GM21825 (cell line): Measurements from ENCODE around the gene NDUFC1.
A peak's percentile ranks its signal among the peaks of the same experiment; 100 is the strongest.
"Not testable (repeated sequence)": the region's sequence is repeated elsewhere in the genome, so short reads cannot be mapped to it uniquely, and the experiment has no call there.

Experiments
- ATAC-seq: cut with Tn5 transposase; IDR thresholded peaks from one replicate; pipeline ENCODE4 v1.9.1; 2021; ENCODE audit warnings: mild to moderate bottlenecking, moderate library complexity; ENCODE audit not compliant: unreplicated experiment

The NDUFC1 gene

DNA sequence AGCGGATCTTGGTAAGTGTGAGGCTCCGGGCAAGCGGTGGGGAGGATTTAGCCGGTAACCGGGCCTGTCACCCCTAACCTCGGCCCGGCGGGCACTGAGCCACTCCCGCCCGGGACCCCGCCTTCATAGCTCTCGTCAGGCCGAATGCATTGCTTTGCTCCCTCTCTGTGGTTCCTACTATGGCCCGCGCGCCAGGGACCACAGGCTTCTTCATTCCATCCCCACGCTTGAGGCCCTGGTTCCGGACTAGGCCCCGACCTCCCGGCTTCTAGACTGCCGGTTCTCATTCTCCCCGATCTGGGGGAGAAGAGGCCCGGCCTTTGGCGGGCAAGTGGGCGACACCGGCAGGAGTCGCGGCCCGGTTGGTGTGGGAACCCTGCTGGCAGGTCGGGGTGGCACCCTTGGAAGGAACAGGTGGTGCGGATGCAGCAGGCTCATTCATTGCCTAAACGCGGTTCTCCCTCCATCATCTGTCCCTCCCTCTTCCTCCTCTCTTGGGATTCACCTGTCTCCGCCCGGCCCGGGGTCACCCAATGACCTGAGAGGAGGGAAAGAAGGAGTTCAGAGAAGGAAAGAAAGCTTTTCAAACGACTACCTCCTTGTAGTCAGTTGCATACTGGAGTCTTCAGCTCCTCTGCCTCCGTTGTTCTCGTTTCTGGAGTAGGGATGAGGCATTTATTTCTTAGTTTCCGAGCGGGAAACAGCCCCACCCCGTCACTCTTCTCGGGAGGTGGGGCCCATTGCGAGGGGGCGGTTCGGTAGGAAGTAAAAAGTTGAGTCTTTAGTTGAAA lies at the start of gene NDUFC1:
TSS of gene NDUFC1 (minus strand) at position 657 of the 791 bp plus-strand sequence. CDS start 6,679 bp downstream, outside the sequence.
- peak; percentile 44 for ATAC-seq

DNA sequence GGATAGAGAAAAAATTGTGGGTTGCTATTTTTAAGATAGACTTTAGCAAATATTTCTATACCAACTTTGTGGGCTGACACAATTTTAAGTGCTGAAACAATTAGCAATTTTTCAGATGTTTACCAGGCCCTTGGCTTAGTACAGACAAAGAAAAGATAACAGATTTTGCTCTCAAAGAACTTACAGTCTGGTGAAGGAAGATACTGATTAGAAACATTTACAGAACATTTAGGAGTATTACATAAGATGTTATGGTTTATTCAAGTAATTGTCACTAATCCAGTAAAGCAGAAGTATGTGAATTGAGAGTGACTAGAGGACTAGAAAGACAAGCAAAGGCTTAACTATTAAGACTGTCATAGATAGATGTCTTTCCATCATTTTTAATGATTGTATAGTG lies 35.3 kb upstream of the NDUFC1 start:
- ATAC-seq, result no peak

DNA sequence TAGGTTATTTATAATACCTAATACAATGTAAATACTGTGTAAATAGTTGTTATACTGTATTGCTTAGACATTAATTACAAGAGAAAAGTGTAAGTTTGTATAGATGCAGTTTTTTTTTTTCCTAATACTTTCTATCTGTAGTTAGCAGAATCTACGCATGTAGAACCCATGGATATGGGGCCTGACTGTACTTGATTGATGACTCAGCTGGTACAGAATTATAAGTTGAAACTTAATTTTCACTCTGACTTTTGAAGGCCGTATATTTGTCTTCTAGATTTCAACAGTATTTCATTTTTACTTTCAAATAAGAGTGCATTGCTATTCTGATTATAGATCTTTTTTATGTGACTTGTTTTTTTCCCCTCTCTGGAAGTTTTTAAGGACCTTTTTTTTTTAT lies 30.8 kb upstream of the NDUFC1 start:
- ATAC-seq, result no peak

DNA sequence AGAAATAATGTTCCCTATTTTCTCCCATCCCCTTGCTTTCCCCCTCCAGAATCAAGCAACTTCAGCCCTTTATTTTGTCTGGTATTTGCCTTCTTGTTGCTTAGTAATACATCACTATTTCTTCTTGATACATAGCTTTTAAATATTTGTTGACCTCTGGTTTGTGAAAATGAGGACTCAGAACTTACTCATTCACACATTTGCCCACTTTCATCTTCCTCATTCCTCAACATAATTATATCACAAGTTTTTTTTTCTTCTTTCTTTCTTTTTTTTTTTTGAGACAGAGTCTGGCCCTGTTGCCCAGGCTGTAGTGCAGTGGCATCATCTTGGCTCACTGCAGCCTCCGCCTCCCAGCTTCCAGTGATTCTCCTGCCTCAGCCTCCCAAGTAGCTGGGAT lies 28.9 kb upstream of the NDUFC1 start:
- ATAC-seq, result no peak

DNA sequence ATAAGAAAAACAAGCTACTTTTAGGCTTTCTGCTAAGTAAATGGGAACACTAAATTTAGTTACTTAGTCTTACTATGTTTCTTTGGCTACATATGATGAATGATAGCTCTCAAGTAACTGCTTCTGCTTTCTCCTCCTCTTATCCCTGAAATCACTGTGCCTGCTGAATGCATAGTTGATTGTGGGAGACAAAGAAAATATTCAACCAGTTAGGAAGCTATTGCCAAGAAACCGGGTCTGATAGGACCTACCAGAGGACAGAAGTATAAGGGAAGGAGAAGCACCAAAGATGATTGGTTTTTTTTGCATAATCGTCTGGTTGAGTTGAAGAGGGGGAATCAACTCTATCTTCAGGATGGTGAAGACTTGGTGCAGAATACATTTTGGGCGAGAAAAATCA lies 28.0 kb upstream of the NDUFC1 start:
- ATAC-seq, result no peak

DNA sequence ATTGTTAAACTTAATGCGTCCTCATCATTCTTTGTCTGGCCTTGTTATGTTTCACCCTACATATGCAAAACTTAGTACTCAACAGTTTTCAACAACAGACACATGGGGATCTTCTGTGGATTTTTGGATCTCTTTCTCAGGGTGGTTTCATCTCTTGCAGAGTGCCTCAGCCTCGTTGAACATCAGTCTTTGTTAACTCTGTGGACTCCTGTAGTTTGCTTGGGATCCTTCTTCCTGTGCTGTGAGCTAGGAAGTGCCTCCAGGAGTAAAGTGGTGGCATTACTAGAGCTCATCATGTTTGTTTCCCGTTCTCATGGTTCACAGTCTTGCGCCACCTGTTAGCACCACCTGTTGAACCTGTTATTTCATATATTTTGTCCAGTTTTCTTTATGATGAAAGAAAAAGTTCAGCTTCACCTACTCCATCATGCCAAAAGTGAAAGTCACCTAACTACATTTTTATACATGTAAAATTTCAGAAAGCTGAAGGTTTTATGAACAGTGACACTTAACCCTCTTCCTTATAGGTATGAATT lies 27.5 kb upstream of the NDUFC1 start:
- ATAC-seq, result no peak

DNA sequence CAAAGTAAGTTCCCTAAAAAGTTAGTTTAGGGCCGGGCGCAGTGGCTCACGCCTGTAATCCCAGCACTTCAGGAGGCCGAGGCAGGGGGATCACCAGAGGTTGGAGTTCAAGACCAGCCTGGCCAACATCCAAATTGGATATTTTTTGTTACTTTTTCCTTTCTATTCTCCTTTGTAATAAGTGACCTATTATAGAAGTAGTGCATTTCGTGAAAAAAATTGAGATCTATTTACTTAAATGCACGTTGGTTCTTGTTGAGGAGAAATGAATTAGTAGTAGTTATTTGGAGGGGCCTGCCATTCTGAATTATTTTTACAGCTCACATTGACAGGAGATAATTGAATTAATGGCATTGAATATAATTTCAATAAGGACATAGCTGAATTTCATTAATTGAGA lies 22.3 kb upstream of the NDUFC1 start:
- ATAC-seq, result no peak

DNA sequence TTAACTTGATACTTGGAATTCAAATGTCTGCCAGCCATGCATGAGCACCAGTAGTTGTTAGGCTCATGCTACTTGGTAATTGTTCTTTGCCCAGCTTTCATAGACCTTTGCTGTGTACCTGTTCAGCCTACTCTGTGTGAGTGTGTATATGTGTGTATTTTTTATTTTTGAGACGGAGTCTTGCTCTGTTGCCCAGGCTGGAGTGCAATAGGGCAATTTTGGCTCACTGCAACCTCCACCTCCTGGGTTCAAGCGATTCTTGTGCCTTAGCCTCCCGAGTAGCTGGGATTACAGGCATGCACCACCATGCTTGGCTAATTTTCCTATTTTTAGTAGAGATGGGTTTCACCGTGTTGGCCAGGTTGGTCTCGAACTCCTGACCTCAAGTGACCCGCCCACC lies 20.3 kb upstream of the NDUFC1 start:
- not testable (repeated sequence) for ATAC-seq

DNA sequence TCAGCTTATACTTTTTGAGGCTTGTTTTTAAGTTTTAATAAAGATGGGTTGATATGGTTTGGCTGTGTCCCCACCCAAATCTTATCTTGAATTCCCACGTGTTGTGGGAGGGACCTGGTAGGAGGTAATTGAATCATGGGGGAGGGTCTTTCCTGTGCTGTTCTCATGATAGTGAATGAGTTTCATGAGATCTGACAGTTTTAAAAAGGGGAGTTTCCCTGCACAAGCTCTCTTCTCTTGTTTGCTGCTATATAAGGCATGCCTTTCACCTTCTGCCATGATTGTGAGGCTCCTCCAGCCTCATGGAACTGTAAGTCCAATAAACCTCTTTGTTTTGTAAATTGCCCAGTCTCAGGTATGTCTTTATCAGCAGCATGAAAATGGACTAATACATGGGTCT lies 19.8 kb upstream of the NDUFC1 start:
- not testable (repeated sequence) for ATAC-seq

DNA sequence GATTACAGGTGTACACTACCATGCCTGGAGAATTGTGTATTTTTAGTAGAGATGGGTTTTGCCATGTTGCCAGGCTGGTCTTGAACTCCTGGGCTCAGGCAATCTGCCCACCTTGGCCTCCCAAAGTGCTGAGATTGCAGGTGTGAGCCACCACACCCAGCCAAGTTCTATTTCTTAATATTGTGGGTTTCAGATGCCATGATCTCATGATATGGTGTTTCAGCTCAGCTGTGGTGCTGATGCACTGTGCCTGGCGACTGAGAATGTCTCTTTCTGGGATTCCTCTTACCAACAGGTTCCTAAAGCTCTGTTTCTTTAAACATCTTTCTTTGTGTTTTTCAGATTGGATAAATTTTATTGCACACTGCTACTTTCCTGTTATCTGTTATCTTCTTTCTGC lies 17.3 kb upstream of the NDUFC1 start:
- no peak for ATAC-seq

DNA sequence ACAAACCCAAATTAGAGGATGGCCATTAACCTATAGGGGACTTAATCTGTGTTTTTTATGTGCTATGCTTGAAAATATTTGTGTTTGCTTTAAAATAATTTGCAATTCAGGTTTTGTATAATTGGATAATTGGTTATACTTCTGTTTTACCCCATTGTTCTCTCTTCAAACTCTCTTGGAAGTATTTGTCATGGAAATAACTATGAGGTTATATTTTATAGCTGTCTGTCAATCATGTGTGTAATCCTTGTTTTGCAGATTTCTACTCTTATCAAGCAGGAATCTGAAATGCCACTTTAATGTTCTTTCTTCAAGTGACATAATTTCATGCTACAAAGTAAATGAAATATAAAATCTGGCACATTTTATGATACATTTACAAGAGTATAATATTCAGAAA lies 15.4 kb upstream of the NDUFC1 start:
- ATAC-seq, result no peak

DNA sequence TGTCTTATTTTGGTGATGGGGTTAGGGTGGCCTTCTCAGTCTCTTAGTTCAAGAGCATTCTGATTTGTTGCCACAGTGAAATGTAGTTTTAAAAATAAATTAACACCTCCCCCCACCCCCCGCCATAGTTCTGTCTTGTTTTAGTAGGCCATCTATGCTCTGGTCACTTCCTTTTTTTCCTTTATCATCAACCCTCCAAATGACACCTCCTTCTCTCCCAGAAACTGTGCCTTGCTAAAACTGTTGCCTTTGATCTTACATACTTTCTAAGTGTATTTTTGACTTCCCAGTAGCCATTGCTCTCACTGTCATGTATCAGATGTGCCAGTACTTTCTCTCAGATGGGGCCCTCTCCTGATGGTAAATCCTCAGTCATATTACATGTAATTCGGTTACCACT lies 14.5 kb upstream of the NDUFC1 start:
- no peak for ATAC-seq

DNA sequence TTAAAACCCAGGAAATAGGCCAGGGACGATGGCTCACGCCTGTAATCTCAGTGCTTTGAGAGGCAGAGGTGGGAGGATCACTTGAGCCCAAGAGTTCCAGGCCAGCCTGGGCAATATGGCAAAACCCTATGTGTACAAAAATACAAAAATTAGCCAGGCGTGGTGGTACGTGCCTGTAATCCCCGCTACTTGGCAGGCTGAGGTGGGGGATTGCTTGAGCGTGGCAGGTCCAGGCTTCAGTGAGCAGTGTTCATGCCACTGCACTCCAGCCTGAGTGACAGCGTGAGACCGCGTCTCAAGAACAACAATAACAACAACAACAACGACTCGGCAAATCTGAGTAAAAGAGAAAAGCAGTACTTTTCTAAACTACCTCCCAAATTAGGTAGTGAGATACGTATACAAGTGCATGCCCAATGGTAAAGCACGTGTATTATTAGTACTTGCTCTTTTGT lies 13.0 kb upstream of the NDUFC1 start:
- peak; percentile 76 for ATAC-seq

DNA sequence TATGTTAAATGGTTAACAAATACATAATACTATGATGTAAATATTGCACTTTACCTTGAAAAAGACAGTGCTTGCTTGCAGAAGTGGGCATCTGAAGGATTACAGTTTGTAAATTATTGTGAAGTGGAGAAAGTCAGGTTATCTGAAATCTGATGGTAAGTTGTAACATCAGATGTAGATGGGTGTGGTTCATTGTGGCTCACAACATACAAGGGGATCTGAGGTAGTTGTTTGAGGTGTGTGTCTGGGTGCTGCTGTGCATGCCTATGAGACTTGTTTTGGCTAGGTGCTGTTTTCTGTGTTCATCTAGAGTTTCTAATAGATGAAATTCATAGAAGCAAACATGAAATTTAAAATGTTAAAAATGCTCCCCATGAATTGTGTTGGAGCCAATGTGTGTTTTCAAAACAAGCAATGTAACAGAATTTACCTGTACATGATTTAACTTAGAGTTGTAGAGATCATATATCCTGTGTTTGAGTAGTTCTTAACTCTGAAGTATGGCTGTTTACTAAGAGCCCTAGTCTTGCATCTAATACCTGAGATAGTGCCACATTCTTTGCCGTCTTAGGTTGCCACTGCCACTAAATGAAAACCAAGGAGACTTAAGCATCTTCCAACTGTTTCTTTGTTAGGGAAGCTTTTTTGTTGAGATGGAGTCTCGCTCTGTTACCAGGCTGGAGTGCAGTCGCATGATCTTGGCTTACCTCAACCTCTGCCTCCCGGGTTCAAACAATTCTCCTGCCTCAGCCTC lies 11.9 kb upstream of the NDUFC1 start:
- ATAC-seq, result no peak

DNA sequence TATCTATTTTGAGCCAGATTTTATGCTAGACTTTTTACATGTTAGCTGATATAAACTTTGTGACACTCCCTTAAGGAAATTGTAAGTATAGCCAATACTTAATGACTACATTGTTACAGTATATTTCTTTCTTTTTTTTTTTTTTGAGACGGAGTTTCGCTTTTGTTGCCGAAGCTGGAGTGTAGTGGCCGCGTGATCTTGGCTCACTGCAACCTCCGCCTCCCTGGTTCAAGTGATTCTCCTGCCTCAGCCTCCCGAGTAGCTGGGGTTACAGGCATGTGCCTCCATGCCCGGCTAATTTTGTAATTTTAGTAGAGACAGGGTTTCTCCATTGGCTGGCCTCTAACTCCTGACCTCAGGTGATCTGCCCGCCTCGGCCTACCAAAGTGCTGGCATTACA lies 11.1 kb upstream of the NDUFC1 start:
- ATAC-seq, result not testable (repeated sequence)

DNA sequence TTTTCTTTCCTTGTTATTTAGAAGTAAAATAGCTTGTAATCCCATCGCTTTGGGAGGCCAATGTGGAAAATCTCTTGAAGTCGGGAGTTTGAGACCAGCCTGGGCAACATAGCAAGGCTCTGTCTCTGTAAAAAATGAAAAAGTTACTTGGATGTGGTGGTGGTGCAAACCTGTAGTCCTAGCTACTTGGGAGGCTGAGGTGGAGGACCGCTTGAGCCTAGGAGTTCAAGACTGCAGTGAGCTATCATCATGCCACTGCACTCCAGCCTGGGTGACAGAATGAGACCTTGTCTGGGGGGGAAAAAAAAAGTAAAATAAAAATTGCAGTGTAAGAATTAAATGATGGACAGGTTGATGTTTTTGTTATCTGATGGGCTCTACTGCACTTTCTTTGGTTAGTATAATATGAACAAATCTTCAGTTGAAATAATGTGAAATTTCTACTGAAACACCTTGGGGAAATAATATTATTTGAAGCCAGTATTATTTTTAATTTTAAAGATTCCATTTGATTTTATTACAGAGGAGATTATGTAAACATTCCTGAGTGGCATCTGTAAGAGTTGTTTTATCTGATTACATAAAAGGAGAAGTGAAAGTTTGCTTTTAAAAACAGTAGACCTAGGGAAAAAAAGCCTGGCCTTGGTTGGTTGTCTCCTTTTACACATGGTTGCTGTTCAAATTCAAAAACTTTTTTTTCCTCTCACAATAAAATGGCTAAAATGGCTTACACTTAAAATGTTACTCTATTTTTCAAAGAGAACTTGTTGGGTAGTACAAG lies 10.5 kb upstream of the NDUFC1 start:
- ATAC-seq, result no peak

DNA sequence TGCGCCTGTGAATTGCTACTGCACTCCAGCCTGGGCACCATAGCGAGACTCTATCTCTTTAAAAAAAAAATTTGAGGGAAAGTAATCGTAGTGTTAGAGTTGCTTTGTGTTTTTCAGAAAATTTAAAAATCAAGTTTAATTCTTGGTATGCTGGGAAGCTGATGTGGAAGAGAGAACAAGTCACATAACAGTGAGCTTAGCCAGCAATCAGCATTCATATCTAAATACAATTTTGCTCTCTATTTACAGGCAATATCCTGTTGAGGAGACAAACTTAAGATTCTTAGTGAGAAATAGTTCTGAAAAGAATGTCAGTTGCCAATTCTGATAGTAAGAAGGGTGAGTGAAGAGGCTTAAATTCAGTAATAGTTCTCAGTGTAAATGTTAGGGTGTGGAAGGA lies 9.6 kb upstream of the NDUFC1 start:
- no peak for ATAC-seq

DNA sequence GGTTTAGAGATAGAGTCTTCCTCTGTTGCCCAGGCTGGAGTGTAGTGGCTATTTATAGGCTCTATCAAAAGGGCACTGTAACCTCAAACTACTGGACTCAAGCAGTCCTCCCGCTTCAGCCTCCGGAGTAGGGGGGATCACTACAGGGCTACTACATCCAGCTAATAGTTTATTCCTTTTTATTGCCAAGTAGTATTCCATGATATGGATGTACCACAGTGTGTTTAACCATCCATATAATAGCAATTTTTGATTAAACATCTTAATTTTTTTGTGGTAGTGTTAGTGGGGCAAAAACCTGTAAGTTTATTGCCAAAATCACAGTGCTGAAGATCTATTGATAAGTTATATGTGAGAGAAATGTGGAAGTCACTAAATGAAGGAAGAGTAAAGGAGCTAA lies 2.6 kb upstream of the NDUFC1 start:
- no peak for ATAC-seq

DNA sequence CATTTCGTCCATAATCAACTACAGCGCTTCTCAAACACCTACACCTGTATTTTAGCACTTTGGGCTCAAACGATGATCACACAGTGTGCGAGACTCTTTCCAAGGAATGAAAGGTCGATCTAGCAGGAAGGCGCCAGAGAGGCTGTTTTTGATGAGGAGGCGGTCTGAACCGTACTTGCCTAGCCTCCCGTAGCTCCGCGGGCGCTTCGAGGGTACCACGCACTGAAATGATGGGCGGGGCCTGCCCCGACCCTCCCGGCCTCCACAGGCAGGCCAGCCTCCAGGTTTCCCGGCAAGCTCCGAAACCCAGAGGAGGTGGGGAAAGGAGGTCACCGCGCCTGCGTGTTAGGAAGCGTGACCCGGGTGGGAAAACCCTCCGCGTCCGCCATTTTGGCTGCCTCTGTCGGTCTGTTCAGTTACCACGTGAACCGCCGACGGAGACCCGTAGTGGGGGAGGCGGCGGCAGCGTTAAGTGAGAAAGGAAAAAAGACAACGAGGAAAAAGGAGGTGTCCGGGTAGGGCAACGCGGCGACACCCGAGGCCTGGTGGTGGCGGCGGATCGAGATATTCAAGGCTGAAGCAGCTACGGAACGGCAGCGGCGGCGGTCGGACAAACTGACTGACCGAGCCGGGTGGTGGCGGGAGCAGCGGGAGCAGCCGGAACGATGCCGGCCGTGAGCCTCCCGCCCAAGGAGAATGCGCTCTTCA lies 1.0 kb downstream of the NDUFC1 start, which contains the start of gene NAA15:
TSS of gene NAA15 (plus strand) at position 393 of the 708 bp plus-strand sequence. CDS start at position 666, 273 bp downstream.
- peak; percentile 81 for ATAC-seq

DNA sequence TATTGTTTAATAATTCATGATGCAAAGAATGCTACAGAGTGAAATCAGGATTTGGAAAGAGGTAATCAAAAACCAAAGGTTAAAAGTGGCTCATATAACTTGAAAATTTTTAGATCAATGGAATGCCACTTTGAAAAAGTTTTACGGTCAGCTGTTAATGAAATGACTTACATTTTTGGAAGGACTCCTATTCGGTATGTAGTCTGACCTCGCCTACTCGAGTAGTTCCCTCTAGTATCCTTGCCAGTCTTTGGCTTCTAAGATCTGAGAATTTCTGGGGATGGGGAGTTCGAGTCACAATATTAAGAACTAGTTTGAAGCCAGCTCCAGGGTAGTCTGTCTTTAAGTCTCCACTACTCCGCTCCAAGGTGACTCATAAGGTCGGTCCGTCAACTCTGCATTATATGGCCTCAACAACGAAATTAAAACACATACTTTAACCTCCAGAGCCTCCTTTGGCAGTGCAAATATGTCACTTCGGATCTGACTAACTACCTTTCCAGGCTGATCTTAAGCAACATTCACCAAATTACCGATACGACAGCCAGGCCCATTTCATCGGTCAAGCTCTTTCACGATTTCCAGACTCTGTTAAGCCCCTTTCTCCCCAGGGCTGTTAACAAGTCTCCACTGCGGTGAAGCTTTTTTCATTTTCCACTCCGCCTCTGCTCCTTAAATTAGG lies 1.7 kb downstream of the NDUFC1 start:
- ATAC-seq, result peak; percentile 0
